AG04450 (cell line): ENCODE results near the gene MAT1A. TPM values are rescaled to one million over a fixed set of nuclear protein-coding genes. Genes with fewer than 3 reads are reported as not detected.

Source experiments
- CTCF ChIA-PET: fragments of 300-600, 350-600 bp; formaldehyde crosslinking; extraction: SDS; loops from one replicate; lab custom pipeline; 2022; ENCODE audit warnings: antibody characterized with exemption, inconsistent platforms; lab: Charles Lee
- POLR2A ChIA-PET: fragments of 350-600 bp; formaldehyde crosslinking; extraction: SDS; loops from one replicate; lab custom pipeline; 2021; ENCODE audit warnings: antibody characterized with exemption, inconsistent platforms; lab: Yijun Ruan, JAX
- DNase-seq: peaks from one replicate; pipeline ENCODE4 v3.0.0-alpha.2; 2011; ENCODE audit warnings: low read depth, low spot score
- H3K27ac ChIP-seq: one replicate; pipeline ENCODE4 v1.5.1; 2012; ENCODE audit warnings: low read depth, low read length, control low read depth
- H3K27me3 ChIP-seq: one replicate; pipeline ENCODE4 v1.6.0; 2012; ENCODE audit warnings: low read length; ENCODE audit not compliant: control insufficient read depth, insufficient read depth
- H3K4me3 ChIP-seq: 2 replicates; pipeline ENCODE4 v1.5.1; 2011; ENCODE audit warnings: mild to moderate bottlenecking, low read depth, low read length, control low read depth
- H3K9me3 ChIP-seq: 2 replicates; pipeline ENCODE4 v1.5.1; 2012; ENCODE audit warnings: low read length; ENCODE audit not compliant: control insufficient read depth, insufficient read depth
- polyA plus RNA-seq: library from polyadenylated mRNA; depleted of rRNA; stranded (reverse); fragments of >200 nt; gene quantifications from 2 replicates; pipeline ENCODE4 v1.2.3, GENCODE V29; 2011
- TF ChIP-seq, protein P1 (sequence below): IDR thresholded peaks from 2 replicates; pipeline ENCODE4 v1.5.1; 2011; ENCODE audit warnings: low read depth, low read length, control low read depth, inconsistent platforms

The MAT1A gene
- polyA plus RNA-seq, 1 experiment: not detected

DNA sequence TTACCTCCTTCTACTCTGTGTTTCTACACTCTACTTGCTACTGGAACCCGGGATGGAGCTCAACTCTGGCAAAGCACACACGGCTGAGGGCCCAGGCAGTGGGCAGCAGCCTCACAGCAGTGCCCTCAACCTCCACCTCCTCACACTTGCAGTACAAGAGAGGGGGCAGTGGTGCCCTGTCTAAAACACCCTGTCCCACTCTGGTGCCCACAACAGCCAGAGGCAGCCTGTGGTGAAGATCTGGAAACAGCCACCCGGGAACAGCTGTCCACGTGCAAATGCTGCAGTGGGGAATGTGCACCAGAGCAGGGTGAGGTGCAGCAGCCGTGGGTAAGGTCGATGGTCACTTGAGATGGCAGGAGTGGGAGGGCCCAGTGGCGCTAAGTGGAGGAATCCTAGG lies 13.7 kb downstream of the MAT1A start:
- Histone ChIP-seq H3K27ac (no peak overlapping the region), H3K4me3 (no peak overlapping the region), H3K9me3 (no peaks in the 10 kb centered on the region), H3K27me3 (peaks cover 14% of the 10 kb centered on the region)
- TF ChIP-seq, protein P1, sequence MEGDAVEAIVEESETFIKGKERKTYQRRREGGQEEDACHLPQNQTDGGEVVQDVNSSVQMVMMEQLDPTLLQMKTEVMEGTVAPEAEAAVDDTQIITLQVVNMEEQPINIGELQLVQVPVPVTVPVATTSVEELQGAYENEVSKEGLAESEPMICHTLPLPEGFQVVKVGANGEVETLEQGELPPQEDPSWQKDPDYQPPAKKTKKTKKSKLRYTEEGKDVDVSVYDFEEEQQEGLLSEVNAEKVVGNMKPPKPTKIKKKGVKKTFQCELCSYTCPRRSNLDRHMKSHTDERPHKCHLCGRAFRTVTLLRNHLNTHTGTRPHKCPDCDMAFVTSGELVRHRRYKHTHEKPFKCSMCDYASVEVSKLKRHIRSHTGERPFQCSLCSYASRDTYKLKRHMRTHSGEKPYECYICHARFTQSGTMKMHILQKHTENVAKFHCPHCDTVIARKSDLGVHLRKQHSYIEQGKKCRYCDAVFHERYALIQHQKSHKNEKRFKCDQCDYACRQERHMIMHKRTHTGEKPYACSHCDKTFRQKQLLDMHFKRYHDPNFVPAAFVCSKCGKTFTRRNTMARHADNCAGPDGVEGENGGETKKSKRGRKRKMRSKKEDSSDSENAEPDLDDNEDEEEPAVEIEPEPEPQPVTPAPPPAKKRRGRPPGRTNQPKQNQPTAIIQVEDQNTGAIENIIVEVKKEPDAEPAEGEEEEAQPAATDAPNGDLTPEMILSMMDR: no peak
- no peak for DNase-seq
- CTCF ChIA-PET: no interaction called here
- POLR2A ChIA-PET: no interaction called here

DNA sequence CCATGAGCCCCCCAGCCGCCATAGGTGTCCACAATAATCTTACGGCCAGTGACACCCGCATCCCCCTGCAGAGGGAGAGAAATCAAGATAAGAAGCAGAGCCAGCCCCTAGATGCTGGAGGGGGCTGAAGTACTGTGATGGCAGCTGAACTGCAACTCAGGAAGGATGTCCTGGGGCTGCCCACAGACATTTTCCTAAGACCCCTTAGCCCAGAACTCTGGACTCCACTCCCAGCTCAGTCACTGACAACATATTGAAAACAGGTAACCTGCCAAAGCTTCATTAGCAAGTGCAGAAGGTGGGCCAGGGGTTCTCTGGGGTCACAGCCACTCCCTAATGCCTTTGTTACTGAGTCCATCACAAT lies 14.3 kb downstream of the MAT1A start:
- POLR2A ChIA-PET: no interaction called here
- CTCF ChIA-PET: interaction anchor here (2.7 kb wide), 1 partner anchor 14 kb away, joined by 13 read pairs; no protein-coding TSS in a partner anchor
- Histone ChIP-seq H3K27ac (no peak overlapping the region), H3K4me3 (no peak overlapping the region), H3K9me3 (no peaks in the 10 kb centered on the region), H3K27me3 (peaks cover 14% of the 10 kb centered on the region)
- TF ChIP-seq, protein P1: no peak
- no peak for DNase-seq

DNA sequence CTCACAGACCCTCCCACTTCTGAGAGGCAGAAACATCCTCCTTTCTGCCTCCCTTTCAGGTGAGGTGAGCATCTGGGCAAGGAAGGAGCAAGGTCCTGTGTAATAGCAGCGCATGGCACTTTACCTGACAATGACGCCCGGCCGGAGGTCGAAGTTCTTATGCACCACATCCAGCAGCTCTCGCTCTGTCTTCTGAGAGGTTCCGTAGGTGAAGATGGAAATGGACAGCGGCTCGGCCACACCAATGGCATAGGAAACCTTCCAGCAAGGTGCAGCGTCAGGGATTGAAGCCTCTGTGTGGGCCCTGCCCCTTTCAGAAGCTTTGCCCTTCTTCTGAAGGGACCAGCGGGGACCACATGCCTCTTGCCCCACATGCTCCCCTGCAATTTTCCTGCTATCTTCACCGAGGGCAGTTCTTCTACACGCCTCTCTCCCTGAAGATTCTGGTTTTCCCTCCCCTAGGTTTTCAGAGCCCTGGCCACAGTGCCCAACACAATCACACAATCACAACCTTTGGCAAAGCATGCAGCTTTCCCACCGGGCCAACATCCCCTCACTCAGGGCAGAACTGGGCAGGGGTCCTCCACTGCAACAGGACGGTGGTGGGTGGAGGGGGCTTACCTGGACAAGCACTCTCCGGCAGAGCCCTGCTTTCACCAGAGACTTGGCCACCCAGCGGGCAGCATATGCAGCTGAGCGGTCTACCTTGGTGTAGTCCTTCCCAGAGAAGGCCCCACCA lies 14.9 kb downstream of the MAT1A start:
- TF ChIP-seq, protein P1: no peak
- H3K27ac ChIP-seq: no peak overlapping the region
- POLR2A ChIA-PET: no interaction called here
- CTCF ChIA-PET: interaction anchor here (2.7 kb wide), 1 partner anchor 14 kb away, joined by 13 read pairs; no protein-coding TSS in a partner anchor
- H3K9me3 ChIP-seq: no peaks in the 10 kb centered on the region
- H3K4me3 ChIP-seq: no peak overlapping the region
- DNase-seq: no peak
- H3K27me3 ChIP-seq: peaks cover 14% of the 10 kb centered on the region

DNA sequence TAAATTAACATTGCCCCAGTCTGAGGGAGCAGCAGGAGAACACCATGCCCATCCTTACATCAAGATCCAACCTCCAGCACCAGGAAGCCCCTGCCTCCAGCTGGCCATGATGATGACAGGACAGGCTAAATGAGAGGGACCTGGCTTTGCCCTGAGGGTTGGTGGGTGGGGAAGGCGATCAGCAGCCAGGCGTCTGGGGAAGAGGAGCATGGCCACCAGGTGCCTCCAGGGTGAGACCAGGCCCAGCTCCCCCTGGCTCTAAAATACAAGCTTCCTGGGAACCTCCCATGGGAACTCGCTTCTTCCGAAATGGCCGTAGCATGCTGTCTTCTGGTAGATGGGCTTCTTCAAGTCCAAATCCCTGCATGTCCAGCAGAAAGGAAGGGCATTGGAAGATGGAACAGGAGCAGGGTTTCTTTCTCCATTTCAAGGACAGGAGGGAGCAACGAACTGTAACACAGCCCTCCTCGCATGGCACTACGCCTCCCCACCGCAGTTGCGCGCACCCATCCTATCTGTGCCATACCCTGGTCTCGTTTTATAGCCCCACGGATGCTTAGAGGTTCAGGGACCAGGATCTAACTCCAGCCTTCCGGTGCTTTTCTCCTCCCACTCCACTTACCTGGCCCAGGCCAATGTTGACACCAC lies 15.8 kb downstream of the MAT1A start:
- Histone ChIP-seq H3K27ac (no peak overlapping the region), H3K27me3 (peaks cover 11% of the 10 kb centered on the region), H3K4me3 (no peak overlapping the region), H3K9me3 (no peaks in the 10 kb centered on the region)
- TF ChIP-seq, protein P1: no peak
- POLR2A ChIA-PET: no interaction called here
- CTCF ChIA-PET: interaction anchor here (2.7 kb wide), 1 partner anchor 13 kb away, joined by 13 read pairs; no protein-coding TSS in a partner anchor
- no peak for DNase-seq
